ENCODE data around the gene TREM1. TPM values are rescaled to one million over a fixed set of nuclear protein-coding genes. Genes with fewer than 3 reads are reported as not detected.
A peak's percentile ranks its signal among the peaks of the same experiment; 100 is the strongest.
"Not testable (repeated sequence)": the region's sequence is repeated elsewhere in the genome, so short reads cannot be mapped to it uniquely, and the experiment has no call there.

The TREM1 gene
- total and polyA plus RNA-seq, 3 donors from 2014 or later, result 0.16 to 1.4 (median 0.93) TPM

DNA sequence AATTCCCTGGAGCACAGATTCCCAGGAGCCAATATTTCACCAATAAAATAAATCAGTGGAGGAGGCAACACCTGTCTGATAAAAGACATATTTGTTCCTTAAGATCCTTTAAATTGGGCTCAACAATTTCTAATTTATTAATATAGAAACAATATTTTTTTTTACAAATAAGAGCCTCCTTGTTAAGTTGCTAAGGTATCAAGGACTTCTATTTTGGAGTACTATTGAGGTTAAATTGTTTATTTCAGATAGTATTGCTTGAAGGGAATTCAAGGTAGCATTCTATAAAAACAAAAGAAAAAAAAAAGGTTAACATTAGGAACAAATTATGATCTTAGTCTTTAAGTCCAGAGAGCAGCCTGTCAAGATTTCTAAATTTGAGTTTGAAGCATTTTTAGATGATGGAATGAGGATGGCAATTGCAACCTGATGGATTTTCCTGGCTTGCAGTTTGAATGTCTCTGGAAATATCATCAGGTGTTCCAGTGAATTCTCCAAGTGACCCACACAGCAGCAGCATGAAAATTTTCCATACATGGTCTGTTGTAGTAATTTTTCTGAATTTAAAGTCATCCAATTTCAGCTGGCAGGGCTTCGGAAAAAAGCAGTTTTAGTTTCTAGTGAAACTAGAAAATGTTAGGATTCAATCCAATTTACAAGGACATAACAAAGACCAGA is 29.6 kb upstream of the TREM1 start:
- WGBS, 2 donors, result 79 to 81% methylated on average over 1 of the region's 1 CpG
- Histone ChIP-seq H3K9me3 (no peaks in the 10 kb centered on the region), H3K27me3 (no peaks in the 10 kb centered on the region), H3K36me3 (ENCODE audit: low read depth, missing control alignments) (no peaks in the 10 kb centered on the region), H3K27ac (no peak overlapping the region), H3K4me1 (no peaks in the 10 kb centered on the region), H3K4me3 (no peak overlapping the region)
- intact Hi-C loops (cut with DNase I; ENCODE audit: low total_unique reads), result no loop called here
- no peak for DNase-seq
- TF ChIP-seq POLR2A (IDR thresholded peaks at IDR 0.05), result no peak

DNA sequence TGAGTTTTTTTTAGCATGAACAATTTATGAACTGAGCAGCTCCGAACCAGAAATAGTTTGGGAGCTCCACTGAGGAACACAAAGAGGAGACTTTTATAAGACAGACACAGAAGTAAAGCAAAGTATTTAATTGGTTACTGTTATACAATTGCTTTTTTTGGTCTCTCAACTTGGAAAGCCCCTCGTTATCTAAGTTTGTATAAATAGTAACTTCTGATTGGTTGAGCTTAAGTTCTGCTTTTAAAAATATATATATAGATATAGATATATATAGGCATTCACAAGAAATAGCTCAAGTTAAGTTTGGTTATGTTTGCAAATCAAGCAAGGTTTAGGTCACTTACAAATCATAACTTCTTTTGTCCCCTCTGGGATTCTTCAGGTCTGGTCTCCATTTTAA is 28.7 kb upstream of the TREM1 start:
- no peak for DNase-seq
- Histone ChIP-seq H3K9me3 (no peaks in the 10 kb centered on the region), H3K27ac (no peak overlapping the region), H3K4me1 (no peaks in the 10 kb centered on the region), H3K4me3 (no peak overlapping the region), H3K27me3 (no peaks in the 10 kb centered on the region), H3K36me3 (ENCODE audit: low read depth, missing control alignments) (no peaks in the 10 kb centered on the region)
- TF ChIP-seq, protein P1, sequence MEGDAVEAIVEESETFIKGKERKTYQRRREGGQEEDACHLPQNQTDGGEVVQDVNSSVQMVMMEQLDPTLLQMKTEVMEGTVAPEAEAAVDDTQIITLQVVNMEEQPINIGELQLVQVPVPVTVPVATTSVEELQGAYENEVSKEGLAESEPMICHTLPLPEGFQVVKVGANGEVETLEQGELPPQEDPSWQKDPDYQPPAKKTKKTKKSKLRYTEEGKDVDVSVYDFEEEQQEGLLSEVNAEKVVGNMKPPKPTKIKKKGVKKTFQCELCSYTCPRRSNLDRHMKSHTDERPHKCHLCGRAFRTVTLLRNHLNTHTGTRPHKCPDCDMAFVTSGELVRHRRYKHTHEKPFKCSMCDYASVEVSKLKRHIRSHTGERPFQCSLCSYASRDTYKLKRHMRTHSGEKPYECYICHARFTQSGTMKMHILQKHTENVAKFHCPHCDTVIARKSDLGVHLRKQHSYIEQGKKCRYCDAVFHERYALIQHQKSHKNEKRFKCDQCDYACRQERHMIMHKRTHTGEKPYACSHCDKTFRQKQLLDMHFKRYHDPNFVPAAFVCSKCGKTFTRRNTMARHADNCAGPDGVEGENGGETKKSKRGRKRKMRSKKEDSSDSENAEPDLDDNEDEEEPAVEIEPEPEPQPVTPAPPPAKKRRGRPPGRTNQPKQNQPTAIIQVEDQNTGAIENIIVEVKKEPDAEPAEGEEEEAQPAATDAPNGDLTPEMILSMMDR (IDR thresholded peaks at IDR 0.05), result no peak
- TF ChIP-seq POLR2A (IDR thresholded peaks at IDR 0.05), result no peak
- WGBS, 2 donors, result 68 to 83% methylated on average over 2 of the region's 2 CpGs
- intact Hi-C loops (cut with DNase I; ENCODE audit: low total_unique reads), result no loop called here

DNA sequence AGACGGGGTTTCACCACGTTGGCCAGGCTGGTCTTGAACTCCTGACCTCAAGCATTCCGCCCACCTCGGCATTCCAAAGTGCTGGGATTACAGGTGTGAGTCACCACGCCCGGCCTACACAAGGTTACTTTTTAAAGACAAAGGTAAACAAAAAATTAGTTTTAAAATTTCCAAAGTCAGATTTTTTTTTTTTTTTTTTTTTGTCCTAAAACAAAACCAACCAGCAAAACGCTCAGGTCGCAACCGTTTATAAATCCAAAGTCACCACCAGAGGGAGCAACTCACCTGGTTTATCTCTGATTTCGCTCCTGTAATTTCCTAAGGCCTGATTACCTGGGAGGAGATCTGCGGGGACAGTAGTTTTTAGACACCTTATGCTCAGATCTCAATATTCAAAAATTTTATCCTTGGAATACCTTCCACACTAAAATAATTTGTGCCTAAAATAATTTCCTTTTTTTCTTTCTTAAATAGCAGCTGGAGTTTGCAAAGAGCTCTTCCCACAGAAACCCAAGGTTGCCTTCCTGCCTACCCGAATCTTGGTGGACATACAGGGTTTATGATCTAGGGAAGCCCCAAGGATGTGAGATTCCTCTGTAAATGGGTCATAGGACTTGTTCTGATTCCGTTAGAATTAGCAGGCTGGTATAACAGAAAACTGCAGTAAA is 19.8 kb upstream of the TREM1 start:
- peak; percentile 67 for DNase-seq
- Histone ChIP-seq H3K27me3 (no peaks in the 10 kb centered on the region), H3K4me3 (no peak overlapping the region), H3K27ac (no peak overlapping the region), H3K9me3 (no peaks in the 10 kb centered on the region), H3K4me1 (no peaks in the 10 kb centered on the region), H3K36me3 (ENCODE audit: low read depth, missing control alignments) (no peaks in the 10 kb centered on the region)
- TF ChIP-seq, protein P1 (IDR thresholded peaks at IDR 0.05), result peak; percentile 20 to 62 (median 39)
- no peak for TF ChIP-seq POLR2A (IDR thresholded peaks at IDR 0.05)
- intact Hi-C loops (cut with DNase I; ENCODE audit: low total_unique reads), result no loop called here
- WGBS, 2 donors, result 24 to 26% methylated on average over 13 of the region's 13 CpGs

DNA sequence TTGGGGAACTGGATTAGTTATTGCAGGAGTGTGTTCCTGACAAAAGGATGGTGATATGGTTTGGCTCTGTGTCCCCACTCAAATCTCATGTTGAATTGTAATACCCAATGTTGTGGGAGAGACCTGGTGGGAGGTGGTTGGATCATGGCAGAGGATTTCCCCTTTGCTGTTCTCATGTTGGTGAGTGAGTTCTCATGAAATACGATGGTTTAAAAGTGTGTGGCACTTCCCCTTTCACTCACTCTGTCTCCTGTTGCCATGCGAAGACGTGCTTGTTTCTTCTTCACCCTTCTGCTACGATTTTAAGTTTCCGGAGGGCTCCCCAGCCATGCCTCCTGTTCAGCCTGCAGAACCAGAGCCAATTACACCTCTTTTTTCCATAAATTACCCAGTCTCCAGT is 16.2 kb upstream of the TREM1 start:
- H3K36me3 ChIP-seq (ENCODE audit: low read depth, missing control alignments), result no peaks in the 10 kb centered on the region
- no peaks in the 10 kb centered on the region for H3K9me3 ChIP-seq
- H3K4me1 ChIP-seq, result no peaks in the 10 kb centered on the region
- intact Hi-C loops (cut with DNase I; ENCODE audit: low total_unique reads), result no loop called here
- no peak for DNase-seq
- WGBS, 2 donors, result 73 to 75% methylated on average over 5 of the region's 5 CpGs
- no peak overlapping the region for H3K27ac ChIP-seq
- no peak overlapping the region for H3K4me3 ChIP-seq
- no peaks in the 10 kb centered on the region for H3K27me3 ChIP-seq
- TF ChIP-seq, protein P1 (IDR thresholded peaks at IDR 0.05), result no peak
- no peak for TF ChIP-seq POLR2A (IDR thresholded peaks at IDR 0.05)

DNA sequence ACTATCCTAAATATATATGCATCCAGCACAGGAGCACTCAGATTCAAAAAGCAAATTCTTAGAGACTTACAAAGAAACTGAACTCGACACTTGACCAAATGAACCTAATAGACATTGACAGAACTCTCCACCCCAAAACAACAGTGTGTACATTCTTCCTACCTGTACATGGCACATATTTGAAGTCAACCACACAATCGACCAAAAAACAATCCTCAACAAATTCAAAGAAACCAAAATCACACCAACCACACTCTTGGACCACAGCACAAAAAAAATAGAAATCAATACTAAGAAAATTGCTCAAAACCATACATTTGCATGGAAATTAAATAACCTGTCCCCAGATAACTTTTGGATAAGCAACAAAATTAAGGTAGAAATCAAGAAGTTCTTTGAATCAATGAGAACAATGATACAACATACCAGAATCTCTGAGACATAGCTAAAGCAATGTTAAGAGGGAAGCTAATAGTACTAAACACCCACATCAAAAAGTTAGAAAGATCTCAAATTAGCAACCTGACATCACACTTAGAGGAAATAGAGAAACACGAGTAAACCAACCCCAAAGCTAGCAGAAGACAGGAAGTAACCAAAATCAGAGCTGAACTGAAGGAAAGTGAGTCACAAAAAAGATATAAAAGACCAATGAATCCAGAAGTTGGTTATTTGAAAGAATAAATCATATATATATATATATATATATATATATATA is 12.5 kb upstream of the TREM1 start:
- intact Hi-C loops (cut with DNase I; ENCODE audit: low total_unique reads), result no loop called here
- WGBS, 2 donors, result 67 to 76% methylated on average over 3 of the region's 3 CpGs
- TF ChIP-seq POLR2A (IDR thresholded peaks at IDR 0.05), result no peak
- TF ChIP-seq, protein P1 (IDR thresholded peaks at IDR 0.05), result no peak
- Histone ChIP-seq H3K4me3 (no peak overlapping the region), H3K27ac (no peak overlapping the region), H3K36me3 (ENCODE audit: low read depth, missing control alignments) (no peaks in the 10 kb centered on the region), H3K4me1 (no peaks in the 10 kb centered on the region), H3K27me3 (no peaks in the 10 kb centered on the region), H3K9me3 (no peaks in the 10 kb centered on the region)
- DNase-seq, result no peak

DNA sequence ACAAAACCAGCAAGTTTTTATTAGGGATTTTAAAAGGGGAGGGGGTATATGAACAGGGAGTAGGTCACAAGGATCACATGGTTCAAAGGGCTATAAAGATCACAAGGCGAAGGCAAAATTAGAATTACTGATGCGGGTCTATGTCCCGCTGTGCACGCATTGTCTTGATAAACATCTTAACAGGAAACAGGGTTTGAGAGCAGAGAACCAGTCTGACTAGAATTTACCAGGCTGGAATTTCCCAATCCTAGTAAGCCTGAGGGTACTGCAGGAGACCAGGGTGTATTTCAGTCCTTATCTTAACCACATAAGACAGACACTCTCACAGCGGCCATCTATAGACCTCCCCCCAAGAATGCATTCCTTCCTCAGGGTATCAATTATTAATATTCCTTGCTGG is 10.8 kb upstream of the TREM1 start:
- H3K27ac ChIP-seq; H3K9me3 ChIP-seq; H3K27me3 ChIP-seq; intact Hi-C loops (cut with DNase I; ENCODE audit: low total_unique reads); H3K4me3 ChIP-seq; DNase-seq; H3K4me1 ChIP-seq; H3K36me3 ChIP-seq (ENCODE audit: low read depth, missing control alignments): not testable (repeated sequence)
- 90 to 93% methylated on average over 5 of the region's 5 CpGs for WGBS, 2 donors

Measured in testis (tissue), 3 donors.